A549 (cell line): Measurements from ENCODE around the gene RHOJ. TPM values are rescaled to one million over a fixed set of nuclear protein-coding genes. Genes with fewer than 3 reads are reported as not detected.
A peak's percentile ranks its signal among the peaks of the same experiment; 100 is the strongest.
"Not testable (repeated sequence)": the region's sequence is repeated elsewhere in the genome, so short reads cannot be mapped to it uniquely, and the experiment has no call there.

Experiments
- ATAC-seq, 2 experiments: fragments of 200-7000 bp in 1 of 2; fragments of >200 bp in 1 of 2; cut with Nextera tagmentation in 1 of 2; cut with Tn5 transposase in 1 of 2; 3 replicates each; pipeline versions ENCODE4 v1.8.0 to v1.9.1; 2018 to 2020; ENCODE audit warnings: mild to moderate bottlenecking in 1 of 2, moderate library complexity in 1 of 2
- CTCF ChIA-PET: fragments of 300-600 bp; sonication (Branson Sonifier 250); formaldehyde crosslinking; extraction: SDS; loops from one replicate; lab custom pipeline; 2021; ENCODE audit warnings: antibody characterized with exemption, inconsistent platforms; lab: Yijun Ruan, JAX
- POLR2A ChIA-PET: fragments of 350-600 bp; formaldehyde crosslinking; extraction: SDS; loops from one replicate; lab custom pipeline; 2021; ENCODE audit warnings: antibody characterized with exemption, inconsistent platforms; lab: Yijun Ruan, JAX
- DNase-seq, 2 experiments: peaks; one replicate each; pipeline versions ENCODE4 v3.0.0 to v3.0.0-alpha.2; 2011 to 2016; ENCODE audit warnings: low read depth in 1 of 2, low spot score in 1 of 2
- FAIRE-seq: peaks from 2 replicates; lab custom pipeline; 2011; peaks lifted over from hg19 to GRCh38; lab: Jason Lieb, UNC
- H3K27ac ChIP-seq, 2 experiments: fragments of >200 bp; sonication (Bioruptor Twin); formaldehyde crosslinking; 3 replicates each; pipeline ENCODE4 v1.5.1; 2016 to 2017
- H3K4me1 ChIP-seq: fragments of >200 bp; sonication (Bioruptor Twin); formaldehyde crosslinking; 3 replicates; pipeline ENCODE4 v1.6.1; 2016
- H3K4me2 ChIP-seq: fragments of >200 bp; sonication (Bioruptor Twin); formaldehyde crosslinking; 3 replicates; pipeline ENCODE4 v1.6.1; 2016
- H3K4me3 ChIP-seq: fragments of >200 bp; sonication (Bioruptor Twin); formaldehyde crosslinking; 3 replicates; pipeline ENCODE4 v1.5.1; 2016
- H3K9me3 ChIP-seq: fragments of >200 bp; sonication (Bioruptor Twin); formaldehyde crosslinking; 3 replicates; pipeline ENCODE4 v1.6.1; 2016
- BHLHE40 ChIP-seq: IDR thresholded peaks from 2 replicates; pipeline ENCODE4 v1.6.1; 2012; ENCODE audit warnings: low read depth, low read length, inconsistent platforms
- CBX2 ChIP-seq: fragments of 200-600 bp; sonication (generic); IDR thresholded peaks from 2 replicates; pipeline ENCODE4 v1.6.1; 2016; ENCODE audit warnings: low read depth, mild to moderate bottlenecking, borderline replicate concordance
- CEBPB ChIP-seq, 2 experiments: fragments of >200 bp in 1 of 2; sonication (Bioruptor Twin) in 1 of 2; formaldehyde crosslinking in 1 of 2; IDR thresholded peaks; 2 replicates each; pipeline ENCODE4 v1.6.1; 2012 to 2016
- CTCF ChIP-seq: fragments of >200 bp; sonication (Bioruptor Twin); formaldehyde crosslinking; IDR thresholded peaks from 3 replicates; pipeline ENCODE4 v1.5.1; 2016
- E2F6 ChIP-seq: IDR thresholded peaks from 2 replicates; pipeline ENCODE4 v1.6.1; 2012; ENCODE audit warnings: low read depth, borderline replicate concordance
- EHF ChIP-seq: fragments of 250-450 bp; sonication (Bioruptor Pico); IDR thresholded peaks from 2 replicates; pipeline ENCODE4 v1.5.0; 2020; ENCODE audit warnings: mild to moderate bottlenecking
- EHMT2 ChIP-seq: fragments of 200-600 bp; sonication (generic); IDR thresholded peaks from 2 replicates; pipeline ENCODE4 v1.6.1; 2016; ENCODE audit warnings: antibody characterized with exemption, low read depth, mild to moderate bottlenecking, moderate library complexity
- ESRRA ChIP-seq: fragments of 150-350 bp; IDR thresholded peaks from 2 replicates; pipeline ENCODE4 v1.6.1; 2014; ENCODE audit warnings: mild to moderate bottlenecking, low read length, borderline replicate concordance
- GATA3 ChIP-seq: IDR thresholded peaks from 2 replicates; pipeline ENCODE4 v1.6.1; 2012; ENCODE audit warnings: borderline replicate concordance
- KDM1A ChIP-seq: fragments of 200-600 bp; sonication (generic); IDR thresholded peaks from 2 replicates; pipeline ENCODE4 v1.6.1; 2016; ENCODE audit warnings: low read depth, mild to moderate bottlenecking
- KDM5A ChIP-seq: fragments of 200-600 bp; sonication (generic); IDR thresholded peaks from 2 replicates; pipeline ENCODE4 v1.6.1; 2016; ENCODE audit warnings: antibody characterized with exemption, mild to moderate bottlenecking
- MAFK ChIP-seq: fragments of 450-650 bp; IDR thresholded peaks from 2 replicates; pipeline ENCODE4 v1.6.1; 2014; ENCODE audit not compliant: partially characterized antibody
- NFE2L2 ChIP-seq: fragments of 150-350 bp; conservative IDR thresholded peaks from 2 replicates; pipeline ENCODE4 v1.6.1; 2014; ENCODE audit warnings: low read length
- NR3C1 ChIP-seq: fragments of >200 bp; sonication (Bioruptor Twin); formaldehyde crosslinking; IDR thresholded peaks from 3 replicates; pipeline ENCODE4 v1.6.1; 2017
- PHF8 ChIP-seq: fragments of 200-600 bp; sonication (generic); IDR thresholded peaks from 2 replicates; pipeline ENCODE4 v1.6.1; 2016; ENCODE audit warnings: low read depth, mild to moderate bottlenecking, antibody characterized with exemption, moderate library complexity, borderline replicate concordance
- POLR2A ChIP-seq: IDR thresholded peaks from 2 replicates; pipeline ENCODE4 v1.6.1; 2012; ENCODE audit warnings: mild to moderate bottlenecking, low read length
- POLR2AphosphoS2 ChIP-seq: conservative IDR thresholded peaks from 2 replicates; pipeline ENCODE4 v1.6.1; 2012; ENCODE audit warnings: low read length, improper control_type of control experiment, inconsistent platforms
- RAD21 ChIP-seq, 2 experiments: fragments of >200 bp in 1 of 2; sonication (Bioruptor Twin) in 1 of 2; formaldehyde crosslinking in 1 of 2; IDR thresholded peaks in 1 of 2; conservative IDR thresholded peaks in 1 of 2; 2 replicates in 1 of 2; 3 replicates in 1 of 2; pipeline ENCODE4 v1.6.1; 2012 to 2018; ENCODE audit warnings: inconsistent platforms in 1 of 2
- RARB ChIP-seq: fragments of 250-450 bp; sonication (Bioruptor Pico); IDR thresholded peaks from 2 replicates; pipeline ENCODE4 v1.8.0; 2021; ENCODE audit warnings: mild to moderate bottlenecking, moderate library complexity
- RCOR1 ChIP-seq: fragments of 150-350 bp; IDR thresholded peaks from 2 replicates; pipeline ENCODE4 v1.6.1; 2014; ENCODE audit warnings: antibody characterized with exemption, low read length, low read depth
- RFX5 ChIP-seq: fragments of 450-650 bp; IDR thresholded peaks from 2 replicates; pipeline ENCODE4 v1.7.1; 2014; ENCODE audit warnings: antibody characterized with exemption, mild to moderate bottlenecking, moderate library complexity
- SMC3 ChIP-seq: fragments of >200 bp; sonication (Bioruptor Twin); formaldehyde crosslinking; IDR thresholded peaks from 3 replicates; pipeline ENCODE4 v1.6.1; 2018; ENCODE audit warnings: inconsistent platforms
- ZC3H11A ChIP-seq: fragments of 450-650 bp; IDR thresholded peaks from 2 replicates; pipeline ENCODE4 v1.6.1; 2014; ENCODE audit warnings: antibody characterized with exemption, mild to moderate bottlenecking
- ZSCAN20 ChIP-seq: fragments of 250-450 bp; sonication (Bioruptor Pico); IDR thresholded peaks from 2 replicates; pipeline ENCODE4 v1.8.0; 2022; ENCODE audit warnings: mild to moderate bottlenecking, moderate library complexity
- WGBS: methylation state at CpG from one replicate; pipeline ENCODE4 v1.1.6; 2017; ENCODE audit errors: missing lambda C conversion rate; 5-methylcytosine and 5-hydroxymethylcytosine counted together
- polyA plus RNA-seq, 4 experiments: library from polyadenylated mRNA; depleted of rRNA in 3 of 4; stranded (reverse); fragments of >200 nt; fragmentation: RNase III in 1 of 4; extraction: RNeasy Plus Mini Kit Qiagen cat#74134 plus additional on column Dnase treatment in 1 of 4; gene quantifications; 2 replicates in 3 of 4; 3 replicates in 1 of 4; pipeline ENCODE4 v1.2.3, GENCODE V29; 2011 to 2017

The RHOJ gene
- polyA plus RNA-seq, 2 of the 4 experiments (the other 2 are of a cell fraction): not detected

GRCh38 chr14:63276016-63276415 lies 71.8 kb downstream of the RHOJ start:
- Histone ChIP-seq H3K4me1 (no peaks in the 10 kb centered on the region), H3K4me3 (no peak overlapping the region), H3K4me2 (no peak overlapping the region), H3K27ac (no peak overlapping the region), H3K9me3 (no peaks in the 10 kb centered on the region)
- FAIRE-seq (no peak), ATAC-seq (no peak), DNase-seq (no peak)
- no peak for TF ChIP-seq PHF8
- TF ChIP-seq RAD21 (conservative IDR thresholded peaks at IDR 0.05 in 1 of 2, IDR thresholded peaks at IDR 0.05 in 1 of 2): no peak
- TF ChIP-seq KDM1A: no peak
- TF ChIP-seq RCOR1: no peak
- TF ChIP-seq KDM5A: no peak
- whole genome bisulfite sequencing: 15% methylated on average over 4 of the region's 4 CpGs
- CTCF ChIA-PET: interaction anchor here (0.6 to 4.1 kb wide), 19 partner anchors 9 to 1163 kb away, joined by 3 to 58 read pairs (median 5); no protein-coding TSS in a partner anchor
- POLR2A ChIA-PET: no interaction called here

- POLR2A ChIA-PET: no interaction called here
Measured at GRCh38 chr14:63276492-63277342, 72.5 kb downstream of the RHOJ start.

GRCh38 chr14:63277591-63278183 lies 73.4 kb downstream of the RHOJ start:
- ChIA-PET CTCF (interaction anchor here (0.6 to 4.1 kb wide), 28 partner anchors 10 to 1120 kb away, joined by 3 to 58 read pairs (median 4); no protein-coding TSS in a partner anchor), POLR2A (no interaction called here)
- Histone ChIP-seq H3K9me3 (no peaks in the 10 kb centered on the region), H3K4me3 (no peak overlapping the region), H3K4me2 (no peak overlapping the region), H3K4me1 (no peaks in the 10 kb centered on the region), H3K27ac (no peak overlapping the region)
- DNase-seq (no peak), ATAC-seq (no peak), FAIRE-seq (no peak)
- 34% methylated on average over 2 of the region's 2 CpGs for WGBS
- TF ChIP-seq MAFK: no peak
- no peak for TF ChIP-seq RFX5
- TF ChIP-seq GATA3: no peak
- TF ChIP-seq ZSCAN20 (CRISPR knock-in tag): no peak
- no peak for TF ChIP-seq BHLHE40
- no peak for TF ChIP-seq NR3C1
- TF ChIP-seq CEBPB (IDR thresholded peaks at IDR 0.05): no peak
- TF ChIP-seq KDM1A: no peak
- TF ChIP-seq RAD21 (conservative IDR thresholded peaks at IDR 0.05 in 1 of 2, IDR thresholded peaks at IDR 0.05 in 1 of 2): no peak
- TF ChIP-seq EHMT2: no peak
- no peak for TF ChIP-seq POLR2A
- no peak for TF ChIP-seq RARB (CRISPR knock-in tag)

More at GRCh38 chr14:63276492-63277342, 72.5 kb downstream of the RHOJ start:
- DNase-seq: peak; percentile 36 to 43
- H3K4me3 ChIP-seq: no peak overlapping the region
- CTCF ChIA-PET: interaction anchor here (0.6 to 4.1 kb wide), 34 partner anchors 8 to 1163 kb away, joined by 3 to 58 read pairs (median 4); no protein-coding TSS in a partner anchor
- H3K4me2 ChIP-seq: no peak overlapping the region
- peak; percentile 89 for TF ChIP-seq CTCF
- TF ChIP-seq E2F6: no peak
- peak; percentile 85 to 86 for TF ChIP-seq RAD21 (conservative IDR thresholded peaks at IDR 0.05 in 1 of 2, IDR thresholded peaks at IDR 0.05 in 1 of 2)
- no peak for TF ChIP-seq ZC3H11A
- TF ChIP-seq EHF (CRISPR knock-in tag): no peak
- TF ChIP-seq ESRRA: no peak
- TF ChIP-seq POLR2AphosphoS2: no peak
- no peak for TF ChIP-seq NFE2L2
- TF ChIP-seq CBX2: no peak
- peak; percentile 83 for TF ChIP-seq SMC3
- H3K4me1 ChIP-seq: no peaks in the 10 kb centered on the region
- no peak overlapping the region for H3K27ac ChIP-seq
- peak; percentile 61 for FAIRE-seq
- no peaks in the 10 kb centered on the region for H3K9me3 ChIP-seq
- 31% methylated on average over 5 of the region's 5 CpGs for WGBS
- peak; percentile 75 to 77; a peak in 5 of 6 replicates for ATAC-seq

GRCh38 chr14:63279933-63280332 lies 75.7 kb downstream of the RHOJ start:
- H3K4me1 ChIP-seq, POLR2A ChIA-PET, H3K4me3 ChIP-seq, H3K4me2 ChIP-seq, DNase-seq, H3K27ac ChIP-seq, FAIRE-seq, ATAC-seq, H3K9me3 ChIP-seq: not testable (repeated sequence)
- WGBS: 13% methylated on average over 4 of the region's 4 CpGs
- CTCF ChIA-PET: interaction anchor here (0.7 to 2.9 kb wide), 5 partner anchors 106 to 1170 kb away, joined by 3 to 16 read pairs (median 3); no protein-coding TSS in a partner anchor
